ENCODE results near the gene ZNF140.

ZNF140 gene

GRCh38 chr12:133057446-133057845, 23.3 kb upstream of the ZNF140 start:
- Histone ChIP-seq H3K36me3 (ENCODE audit: low read depth) (peaks cover 47% of the 10 kb centered on the region), H3K27ac (ENCODE audit: poor library complexity, severe bottlenecking) (no peak overlapping the region), H3K4me3 (ENCODE audit: severe bottlenecking) (no peak overlapping the region), H3K27me3 (ENCODE audit: insufficient read depth, poor library complexity, severe bottlenecking) (no peaks in the 10 kb centered on the region), H3K4me1 (ENCODE audit: insufficient read depth, poor library complexity, severe bottlenecking) (no peaks in the 10 kb centered on the region), H3K9me3 (ENCODE audit: severe bottlenecking) (peaks cover 74% of the 10 kb centered on the region)
- ATAC-seq (ENCODE audit: low read depth), result no peak
- no peak for DNase-seq (ENCODE audit: low spot score)
- no peak for TF ChIP-seq CTCF (IDR thresholded peaks at IDR 0.05; ENCODE audit: poor library complexity, severe bottlenecking)

- no peak for DNase-seq (ENCODE audit: low spot score)
- H3K4me3 ChIP-seq (ENCODE audit: severe bottlenecking), result no peak overlapping the region
Measured at GRCh38 chr12:133058203-133059113, 22.3 kb upstream of the ZNF140 start.

GRCh38 chr12:133061954-133062353, 18.8 kb upstream of the ZNF140 start:
- H3K36me3 ChIP-seq (ENCODE audit: low read depth), result peaks cover 11% of the 10 kb centered on the region
- ATAC-seq (ENCODE audit: low read depth) (no peak), DNase-seq (ENCODE audit: low spot score) (no peak)
- no peak overlapping the region for H3K4me3 ChIP-seq (ENCODE audit: severe bottlenecking)
- no peaks in the 10 kb centered on the region for H3K27me3 ChIP-seq (ENCODE audit: insufficient read depth, poor library complexity, severe bottlenecking)
- no peaks in the 10 kb centered on the region for H3K4me1 ChIP-seq (ENCODE audit: insufficient read depth, poor library complexity, severe bottlenecking)
- H3K27ac ChIP-seq (ENCODE audit: poor library complexity, severe bottlenecking), result no peak overlapping the region
- no peak for TF ChIP-seq CTCF (IDR thresholded peaks at IDR 0.05; ENCODE audit: poor library complexity, severe bottlenecking)
- peaks cover 73% of the 10 kb centered on the region for H3K9me3 ChIP-seq (ENCODE audit: severe bottlenecking)

More at GRCh38 chr12:133058203-133059113, 22.3 kb upstream of the ZNF140 start:
- TF ChIP-seq CTCF (IDR thresholded peaks at IDR 0.05; ENCODE audit: poor library complexity, severe bottlenecking), result no peak
- H3K27ac ChIP-seq (ENCODE audit: poor library complexity, severe bottlenecking), result no peak overlapping the region
- no peaks in the 10 kb centered on the region for H3K27me3 ChIP-seq (ENCODE audit: insufficient read depth, poor library complexity, severe bottlenecking)
- H3K36me3 ChIP-seq (ENCODE audit: low read depth), result peaks cover 37% of the 10 kb centered on the region
- ATAC-seq (ENCODE audit: low read depth), result no peak
- H3K9me3 ChIP-seq (ENCODE audit: severe bottlenecking), result peaks cover 78% of the 10 kb centered on the region
- H3K4me1 ChIP-seq (ENCODE audit: insufficient read depth, poor library complexity, severe bottlenecking), result no peaks in the 10 kb centered on the region

- ATAC-seq (ENCODE audit: low read depth) (no peak), DNase-seq (ENCODE audit: low spot score) (no peak)
- Histone ChIP-seq H3K27ac (ENCODE audit: poor library complexity, severe bottlenecking) (no peak overlapping the region), H3K27me3 (ENCODE audit: insufficient read depth, poor library complexity, severe bottlenecking) (no peaks in the 10 kb centered on the region), H3K4me1 (ENCODE audit: insufficient read depth, poor library complexity, severe bottlenecking) (no peaks in the 10 kb centered on the region), H3K36me3 (ENCODE audit: low read depth) (no peaks in the 10 kb centered on the region), H3K9me3 (ENCODE audit: severe bottlenecking) (peaks cover 62% of the 10 kb centered on the region), H3K4me3 (ENCODE audit: severe bottlenecking) (no peak overlapping the region)
- TF ChIP-seq CTCF (IDR thresholded peaks at IDR 0.05; ENCODE audit: poor library complexity, severe bottlenecking), result no peak
Measured at GRCh38 chr12:133063556-133063955, 17.2 kb upstream of the ZNF140 start.

- no peak for TF ChIP-seq CTCF (IDR thresholded peaks at IDR 0.05; ENCODE audit: poor library complexity, severe bottlenecking)
- ATAC-seq (ENCODE audit: low read depth) (no peak), DNase-seq (ENCODE audit: low spot score) (no peak)
- Histone ChIP-seq H3K27ac (ENCODE audit: poor library complexity, severe bottlenecking) (no peak overlapping the region), H3K4me3 (ENCODE audit: severe bottlenecking) (no peak overlapping the region), H3K4me1 (ENCODE audit: insufficient read depth, poor library complexity, severe bottlenecking) (no peaks in the 10 kb centered on the region), H3K36me3 (ENCODE audit: low read depth) (no peaks in the 10 kb centered on the region), H3K9me3 (ENCODE audit: severe bottlenecking) (peaks cover 20% of the 10 kb centered on the region), H3K27me3 (ENCODE audit: insufficient read depth, poor library complexity, severe bottlenecking) (no peaks in the 10 kb centered on the region)
Measured at GRCh38 chr12:133073836-133074235, 6.9 kb upstream of the ZNF140 start.

All from RWPE2 (cell line).